HG03521 (cell line): Measurements from ENCODE around the gene DCLK1.

Experiments
- ATAC-seq: cut with Tn5 transposase; IDR thresholded peaks from one replicate; pipeline ENCODE4 v1.9.1; 2021; ENCODE audit warnings: mild to moderate bottlenecking, moderate library complexity; ENCODE audit not compliant: unreplicated experiment

Gene DCLK1

GRCh38 chr13:36054041-36054440 lies 77.1 kb downstream of the DCLK1 start:
- ATAC-seq: no peak

GRCh38 chr13:36051082-36051481 lies 80.1 kb downstream of the DCLK1 start:
- no peak for ATAC-seq

GRCh38 chr13:36046672-36047071 lies 84.5 kb downstream of the DCLK1 start:
- peak; percentile 64 for ATAC-seq

- no peak for ATAC-seq
Observed at GRCh38 chr13:36038785-36039555, 92.2 kb downstream of the DCLK1 start.

GRCh38 chr13:36033035-36033434 lies 98.1 kb downstream of the DCLK1 start:
- no peak for ATAC-seq

GRCh38 chr13:36031490-36031889 lies 99.7 kb downstream of the DCLK1 start:
- ATAC-seq: no peak

GRCh38 chr13:36030670-36031331 lies 100.4 kb downstream of the DCLK1 start:
- ATAC-seq: no peak

- no peak for ATAC-seq
Observed at GRCh38 chr13:36029166-36029565, 102.0 kb downstream of the DCLK1 start.

- no peak for ATAC-seq
Observed at GRCh38 chr13:36028359-36029025, 102.7 kb downstream of the DCLK1 start.

GRCh38 chr13:36026531-36026930 lies 104.7 kb downstream of the DCLK1 start:
- no peak for ATAC-seq

- ATAC-seq: no peak
Observed at GRCh38 chr13:36014763-36015162, 116.4 kb downstream of the DCLK1 start.

- no peak for ATAC-seq
Observed at GRCh38 chr13:36006894-36007675, 124.1 kb downstream of the DCLK1 start.

- ATAC-seq: no peak
Observed at GRCh38 chr13:36006347-36006746, 124.8 kb downstream of the DCLK1 start.

- no peak for ATAC-seq
Observed at GRCh38 chr13:36001561-36001960, 129.6 kb downstream of the DCLK1 start.

- no peak for ATAC-seq
Observed at GRCh38 chr13:36000028-36000427, 131.2 kb downstream of the DCLK1 start.

GRCh38 chr13:35996360-35996759 lies 134.8 kb downstream of the DCLK1 start:
- no peak for ATAC-seq

- no peak for ATAC-seq
Observed at GRCh38 chr13:35995136-35995535, 136.0 kb downstream of the DCLK1 start.

GRCh38 chr13:35994131-35994966 lies 136.8 kb downstream of the DCLK1 start:
- ATAC-seq: no peak

GRCh38 chr13:35993686-35994085 lies 137.5 kb downstream of the DCLK1 start:
- ATAC-seq: no peak

- ATAC-seq: no peak
Observed at GRCh38 chr13:35992964-35993363, 138.2 kb downstream of the DCLK1 start.
